ENCODE measurements around the gene NSUN2. TPM values are rescaled to one million over a fixed set of nuclear protein-coding genes. Genes with fewer than 3 reads are reported as not detected.

NSUN2 gene
- total and polyA plus RNA-seq, 10 donors, result 42.4 to 77.8 (median 56.9) TPM

- peaks cover 0 to 7% (median 0%) of the 10 kb centered on the region in 8 donors for H3K9me3 ChIP-seq
- no peaks in the 10 kb centered on the region for H3K36me3 ChIP-seq
- TF ChIP-seq POLR2A (IDR thresholded peaks at IDR 0.05), result no peak
- no peak for TF ChIP-seq POLR2AphosphoS5 (IDR thresholded peaks at IDR 0.05)
- TF ChIP-seq CTCF (IDR thresholded peaks at IDR 0.05 in 8 of 11, conservative IDR thresholded peaks at IDR 0.05 in 3 of 11), result no peak
- no peak overlapping the region for H3K4me3 ChIP-seq
- peaks cover 0 to 26% (median 0%) of the 10 kb centered on the region in 7 donors for H3K27me3 ChIP-seq (replicated peaks in 1 of 7)
- H3K27ac ChIP-seq, result no peak overlapping the region
- WGBS, 5 donors, result 84 to 93% (median 88%) methylated on average over 3 of the region's 3 CpGs
- DNase-seq, result no peak
- intact Hi-C loops (cut with DNase I; ENCODE audit: low total_unique reads), result loop anchor here (10.0 kb wide), 1 partner anchor 1081 kb away; no protein-coding TSS in a partner anchor
- H3K4me1 ChIP-seq, result no peaks in the 10 kb centered on the region
Observed at GRCh38 chr5:6565492-6565891, 67.4 kb downstream of the NSUN2 start.

GRCh38 chr5:6557807-6558575 lies 74.9 kb downstream of the NSUN2 start:
- Histone ChIP-seq H3K4me1 (no peaks in the 10 kb centered on the region), H3K27ac (no peak overlapping the region), H3K4me3 (no peak overlapping the region), H3K27me3 (replicated peaks in 1 of 7) (peaks cover 0 to 25% (median 0%) of the 10 kb centered on the region in 7 donors), H3K9me3 (peaks cover 0 to 12% (median 0%) of the 10 kb centered on the region in 8 donors), H3K36me3 (no peaks in the 10 kb centered on the region)
- intact Hi-C loops (cut with DNase I; ENCODE audit: low total_unique reads), result no loop called here
- DNase-seq, result no peak
- no peak for TF ChIP-seq POLR2AphosphoS5 (IDR thresholded peaks at IDR 0.05)
- no peak for TF ChIP-seq POLR2A (IDR thresholded peaks at IDR 0.05)
- no peak for TF ChIP-seq CTCF (IDR thresholded peaks at IDR 0.05 in 8 of 11, conservative IDR thresholded peaks at IDR 0.05 in 3 of 11)
- 76 to 93% (median 87%) methylated on average over 6 of the region's 6 CpGs for WGBS, 5 donors

GRCh38 chr5:6556802-6557102 lies 76.1 kb downstream of the NSUN2 start:
- no peak for TF ChIP-seq POLR2AphosphoS5 (IDR thresholded peaks at IDR 0.05)
- no peak for TF ChIP-seq CTCF (IDR thresholded peaks at IDR 0.05 in 8 of 11, conservative IDR thresholded peaks at IDR 0.05 in 3 of 11)
- no peak for TF ChIP-seq POLR2A (IDR thresholded peaks at IDR 0.05)
- WGBS, 5 donors, result 47 to 73% (median 59%) methylated on average over 1 of the region's 1 CpG
- Histone ChIP-seq H3K4me3 (no peak overlapping the region), H3K27ac (no peak overlapping the region), H3K27me3 (replicated peaks in 1 of 7) (peaks cover 0 to 37% (median 0%) of the 10 kb centered on the region in 7 donors), H3K36me3 (no peaks in the 10 kb centered on the region), H3K9me3 (peaks cover 0 to 12% (median 0%) of the 10 kb centered on the region in 8 donors), H3K4me1 (no peaks in the 10 kb centered on the region)
- no peak for DNase-seq
- intact Hi-C loops (cut with DNase I; ENCODE audit: low total_unique reads), result no loop called here

- no peaks in the 10 kb centered on the region for H3K36me3 ChIP-seq
- peaks cover 0 to 12% (median 0%) of the 10 kb centered on the region in 8 donors for H3K9me3 ChIP-seq
- intact Hi-C loops (cut with DNase I; ENCODE audit: low total_unique reads), result no loop called here
- TF ChIP-seq CTCF (IDR thresholded peaks at IDR 0.05 in 8 of 11, conservative IDR thresholded peaks at IDR 0.05 in 3 of 11) (no peak), POLR2AphosphoS5 (IDR thresholded peaks at IDR 0.05) (no peak), POLR2A (IDR thresholded peaks at IDR 0.05) (no peak)
- no peak for DNase-seq
- peaks cover 0 to 42% (median 0%) of the 10 kb centered on the region in 7 donors for H3K27me3 ChIP-seq (replicated peaks in 1 of 7)
- 73 to 85% (median 80%) methylated on average over 6 to 8 of the region's 8 CpGs for WGBS, 5 donors
- H3K27ac ChIP-seq, result no peak overlapping the region
- H3K4me3 ChIP-seq, result no peak overlapping the region
- H3K4me1 ChIP-seq, result no peaks in the 10 kb centered on the region
Observed at GRCh38 chr5:6556089-6556801, 76.6 kb downstream of the NSUN2 start.
